Stimulated activated CD4-positive, alpha-beta T cell treated with anti-CD3 and anti-CD28 coated beads, Interleukin-1b, Interleukin-23, amount 100 ng/mL, for 48 hours (primary cell): ENCODE measurements around the gene MAP2K2.

Source experiments
- DNase-seq: peaks from one replicate; pipeline ENCODE4 v3.0.0-alpha.2; 2020

The MAP2K2 gene

DNA sequence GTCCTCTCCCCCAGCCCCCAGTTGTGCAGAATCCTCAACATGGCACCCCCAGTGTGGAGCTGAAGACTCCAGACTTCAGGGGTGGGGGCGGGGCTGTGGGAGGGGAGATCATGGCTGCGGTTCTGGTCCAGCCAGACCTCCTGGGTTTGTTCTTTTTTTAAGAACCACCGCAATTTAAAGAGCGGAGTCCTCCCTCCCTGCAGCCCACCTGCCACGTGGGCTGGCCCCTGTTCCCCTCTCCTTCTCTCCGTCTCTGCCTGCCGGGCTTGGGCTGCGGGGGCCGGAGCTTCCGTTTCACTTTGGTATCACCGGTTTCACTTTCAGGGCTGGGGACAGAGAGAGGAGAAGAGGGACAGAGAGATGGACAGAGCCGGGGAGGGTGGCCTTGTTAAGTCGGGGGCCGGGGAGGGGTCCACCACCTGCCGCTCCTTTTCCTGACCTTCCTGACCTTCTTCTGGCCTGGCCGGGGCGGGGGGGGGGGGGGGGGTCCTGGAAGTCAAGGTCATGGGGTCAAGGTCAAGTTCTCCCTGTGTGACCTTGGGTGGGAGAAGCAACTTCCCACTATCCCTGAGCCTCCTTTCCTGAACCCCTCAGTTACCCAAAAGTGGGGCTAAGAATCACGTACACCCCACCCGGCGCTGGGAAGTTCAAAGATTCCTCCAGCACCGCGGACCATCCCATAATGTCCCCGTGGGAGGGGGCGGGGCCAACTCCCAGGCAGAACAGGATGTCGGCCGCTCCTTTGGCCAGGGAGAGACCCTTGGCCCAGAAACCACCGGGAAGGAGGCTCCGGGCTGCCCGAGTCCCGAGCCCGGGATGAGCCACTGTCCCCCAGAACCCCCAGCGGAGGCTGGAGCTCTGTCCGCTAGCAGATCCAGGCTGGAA lies 45.9 kb downstream of the MAP2K2 start:
- peak; percentile 45 for DNase-seq

DNA sequence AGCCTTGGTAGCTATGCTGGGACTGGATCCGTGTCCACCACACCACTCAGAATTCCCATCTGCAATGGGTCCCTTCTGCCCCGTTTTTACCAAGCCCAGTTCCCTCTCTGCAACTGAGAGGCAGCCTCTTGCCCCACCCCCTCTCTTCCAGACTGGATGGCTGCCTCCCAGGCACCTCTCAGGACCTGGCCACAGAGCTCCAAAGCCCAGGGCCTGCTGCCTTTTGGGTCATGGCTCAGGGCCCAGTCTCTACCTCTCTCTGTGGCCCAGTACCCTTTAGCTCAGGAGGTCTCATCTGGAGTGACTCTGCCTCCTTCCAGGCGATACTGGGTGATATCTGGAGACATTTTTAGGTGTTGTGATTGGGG lies 46.9 kb downstream of the MAP2K2 start:
- DNase-seq, result no peak

DNA sequence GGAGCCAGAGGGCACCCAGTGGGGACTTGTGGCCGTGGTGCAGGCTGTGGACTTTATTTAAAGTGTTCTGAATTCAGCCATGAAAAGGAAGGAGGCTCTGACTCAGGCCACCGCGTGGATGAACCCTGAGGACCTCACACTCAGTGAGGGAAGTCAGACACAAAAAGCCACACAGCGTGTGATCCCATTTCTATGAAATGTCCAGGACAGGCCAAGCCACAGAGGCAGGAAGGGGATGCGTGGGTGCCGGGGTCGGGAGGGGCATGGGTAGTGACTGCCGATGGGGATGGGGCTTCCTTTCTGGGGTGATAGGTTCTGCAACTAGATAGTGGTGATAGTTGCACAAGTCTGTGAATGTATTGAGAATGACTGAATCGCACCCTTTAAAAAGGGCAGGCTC lies 48.5 kb downstream of the MAP2K2 start:
- no peak for DNase-seq

DNA sequence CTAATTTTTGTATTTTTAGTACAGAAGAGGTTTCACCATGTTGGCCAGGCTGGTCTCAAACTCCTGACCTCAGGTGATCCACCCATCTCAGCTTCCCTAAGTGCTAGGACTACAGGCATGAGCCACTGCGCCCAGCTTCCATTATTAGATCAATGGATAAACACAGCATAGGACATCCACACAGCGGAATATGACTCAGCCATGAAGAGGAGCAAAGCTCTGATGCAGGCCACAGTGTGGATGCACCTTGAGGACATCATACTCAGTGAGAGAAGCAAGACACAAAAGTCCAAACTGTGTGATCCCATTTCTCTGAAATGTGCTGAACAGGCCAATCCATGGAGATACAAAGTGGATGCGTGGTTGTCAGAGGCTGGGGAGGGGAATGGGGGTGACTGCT lies 52.3 kb downstream of the MAP2K2 start:
- DNase-seq, result no peak

DNA sequence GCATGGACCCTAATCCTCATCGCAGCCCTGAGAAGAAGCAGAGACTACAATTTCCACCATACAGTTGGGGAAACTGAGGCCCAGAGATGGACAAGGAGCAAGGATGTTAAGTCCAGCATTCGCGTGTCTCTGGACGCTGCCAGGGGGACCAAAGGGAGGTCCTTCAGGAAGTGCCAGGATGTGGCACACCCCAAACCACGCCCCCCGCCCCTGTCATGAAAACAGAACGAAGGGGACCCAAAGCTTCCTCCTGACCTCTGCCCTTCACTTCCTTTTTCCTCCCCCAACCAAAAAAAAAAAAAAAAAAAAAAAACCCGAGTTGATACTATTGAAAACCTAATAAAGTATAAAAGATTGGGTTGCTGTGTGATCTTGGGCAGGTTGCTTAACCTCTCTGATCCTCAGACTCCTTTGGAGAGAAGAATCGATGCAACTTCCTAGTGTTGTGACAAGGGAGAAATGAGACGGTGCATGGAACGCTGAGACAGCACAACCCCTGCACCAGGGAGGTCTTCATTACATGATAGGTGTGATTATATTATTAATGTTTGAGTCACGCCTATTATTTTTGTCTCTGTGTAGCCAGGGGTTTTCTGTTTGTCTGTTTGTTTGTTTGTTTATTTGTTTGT lies 54.5 kb downstream of the MAP2K2 start:
- DNase-seq, result peak; percentile 43

DNA sequence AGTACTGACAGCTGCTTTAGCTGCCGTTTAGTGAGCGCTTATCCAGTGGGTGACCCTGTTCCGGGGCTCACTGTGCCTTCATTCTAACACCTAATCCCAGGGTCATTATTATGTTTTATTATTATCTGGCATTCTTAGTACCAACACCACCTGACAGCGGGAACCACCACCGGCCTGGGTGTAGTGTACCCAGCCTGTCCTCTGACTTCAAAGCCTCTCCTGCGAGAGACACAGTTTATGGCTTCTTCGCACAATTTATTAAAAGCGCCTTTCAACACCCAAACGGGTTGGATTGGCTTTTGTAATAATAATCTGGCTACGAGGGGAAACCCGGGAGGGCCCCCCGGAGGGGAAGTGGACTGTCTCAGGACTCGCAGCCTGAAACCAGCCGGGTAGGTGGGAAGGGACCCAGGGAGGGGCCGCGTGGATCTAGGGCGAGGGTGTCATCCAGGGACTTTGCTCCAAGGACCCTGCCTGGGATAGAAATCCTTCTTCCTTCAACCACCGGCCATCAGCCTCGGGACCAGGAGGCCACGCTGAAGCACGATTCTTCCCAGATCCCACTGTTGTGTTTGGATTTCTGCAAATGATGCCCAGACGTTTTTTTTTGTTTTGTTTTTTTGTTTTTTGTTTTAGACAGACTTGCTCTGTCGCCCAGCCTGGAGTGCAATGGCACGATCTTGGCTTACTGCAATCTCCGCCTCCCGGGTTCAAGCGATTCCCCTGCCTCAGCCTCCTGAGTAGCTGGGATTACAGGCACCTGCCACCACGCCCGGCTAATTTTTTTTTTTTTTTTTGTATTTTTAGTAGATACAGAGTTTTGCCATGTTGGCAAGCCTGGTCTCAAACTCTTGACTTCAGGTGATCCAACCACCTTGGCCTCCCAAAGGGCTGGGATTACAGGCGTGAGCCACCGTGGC lies 55.6 kb downstream of the MAP2K2 start:
- DNase-seq, result no peak

DNA sequence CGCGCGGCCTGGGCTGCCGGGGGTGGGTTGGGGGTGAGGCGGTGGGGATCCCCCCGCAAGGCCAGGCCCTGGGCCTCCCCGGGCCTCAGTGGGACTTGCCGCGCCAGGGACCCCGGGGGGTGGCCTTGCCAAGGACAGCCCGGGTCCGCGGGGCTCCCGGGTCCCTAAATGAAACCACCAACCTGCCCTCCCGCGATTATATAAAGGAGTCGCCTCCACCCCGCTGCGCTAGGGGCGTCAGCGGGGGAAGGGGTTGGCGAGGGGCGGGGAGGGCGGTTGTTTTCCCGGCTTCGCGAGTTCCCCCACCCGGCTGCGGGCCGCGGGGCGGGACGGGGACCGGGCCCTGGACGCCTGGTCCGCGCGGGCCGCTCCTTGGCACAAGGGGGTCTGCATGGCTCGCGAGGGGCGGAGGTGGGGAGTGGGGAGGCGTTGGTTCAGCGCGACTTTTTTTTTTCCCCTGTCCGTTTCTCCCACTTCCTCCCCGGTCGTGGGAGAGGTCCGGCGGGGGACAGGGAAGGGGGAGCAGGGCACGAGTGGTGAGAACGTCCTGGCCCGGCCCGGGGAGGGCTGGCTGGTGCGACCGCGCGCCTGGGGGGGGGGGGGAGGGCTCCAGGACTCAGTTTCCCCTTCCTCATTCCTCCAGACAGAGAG lies 56.4 kb downstream of the MAP2K2 start:
- no peak for DNase-seq

DNA sequence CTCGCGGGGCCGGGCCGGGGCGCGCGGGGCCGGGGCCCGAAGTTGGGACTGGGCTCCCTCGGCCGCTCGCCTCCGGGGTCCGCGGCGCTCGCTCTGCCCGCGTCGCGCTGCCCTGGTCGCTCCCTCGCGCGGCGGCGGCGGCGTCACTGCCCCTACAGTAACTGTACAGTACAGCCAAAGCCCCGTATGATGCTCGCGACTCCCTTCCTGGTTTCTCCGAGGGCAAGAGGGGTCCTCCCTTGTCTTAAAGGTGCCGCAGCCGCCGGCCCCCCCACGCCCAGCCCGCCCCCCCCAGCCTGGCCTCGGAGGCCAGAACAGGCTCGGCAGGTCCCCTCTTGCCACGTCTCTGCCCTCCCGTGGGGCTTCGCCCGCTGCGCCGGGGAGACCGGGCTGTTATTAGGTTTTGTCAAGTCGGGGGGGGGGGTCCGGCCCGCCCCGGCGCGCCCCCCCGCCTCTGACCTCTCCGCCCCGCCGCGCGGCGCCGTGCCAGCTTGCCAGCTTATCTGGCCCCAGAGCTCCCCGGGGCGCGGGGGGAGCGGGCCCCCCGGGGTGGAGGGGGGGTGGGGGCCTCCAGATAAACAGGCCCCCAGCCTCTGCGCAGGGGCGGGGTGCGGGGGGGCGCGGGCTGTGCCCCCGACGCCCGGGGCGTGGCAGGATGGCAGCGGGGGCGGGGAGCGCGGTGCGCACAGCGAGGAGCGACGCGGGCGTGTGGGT lies 57.1 kb downstream of the MAP2K2 start, which contains the start of gene ZBTB7A:
Gene ZBTB7A (minus strand): TSS at position 218 of the 714 bp plus-strand sequence. CDS start 11,667 bp downstream, outside the sequence.
- peak; percentile 78 for DNase-seq

DNA sequence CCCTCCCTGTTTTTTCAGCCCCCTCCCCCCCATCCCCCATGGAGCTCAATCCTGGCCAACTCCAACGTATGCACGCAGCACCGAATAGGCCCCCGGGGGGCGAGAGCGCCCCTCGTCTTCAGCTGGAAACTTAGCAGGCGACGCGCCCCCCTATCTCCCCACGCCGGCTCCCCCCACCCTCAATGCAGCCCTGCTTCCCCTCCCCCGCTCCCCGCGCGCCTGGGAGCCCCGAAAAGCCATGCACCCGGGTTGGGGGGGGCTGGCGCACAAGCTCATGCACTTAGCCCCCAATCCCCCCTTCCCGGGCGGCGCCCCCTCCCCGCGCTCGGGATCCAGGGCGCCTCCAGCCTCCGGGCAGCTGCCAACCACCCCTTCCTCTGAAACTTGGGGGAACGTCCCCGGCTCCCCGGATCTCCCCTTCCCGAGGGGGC lies 57.7 kb downstream of the MAP2K2 start:
- DNase-seq, result peak; percentile 44

DNA sequence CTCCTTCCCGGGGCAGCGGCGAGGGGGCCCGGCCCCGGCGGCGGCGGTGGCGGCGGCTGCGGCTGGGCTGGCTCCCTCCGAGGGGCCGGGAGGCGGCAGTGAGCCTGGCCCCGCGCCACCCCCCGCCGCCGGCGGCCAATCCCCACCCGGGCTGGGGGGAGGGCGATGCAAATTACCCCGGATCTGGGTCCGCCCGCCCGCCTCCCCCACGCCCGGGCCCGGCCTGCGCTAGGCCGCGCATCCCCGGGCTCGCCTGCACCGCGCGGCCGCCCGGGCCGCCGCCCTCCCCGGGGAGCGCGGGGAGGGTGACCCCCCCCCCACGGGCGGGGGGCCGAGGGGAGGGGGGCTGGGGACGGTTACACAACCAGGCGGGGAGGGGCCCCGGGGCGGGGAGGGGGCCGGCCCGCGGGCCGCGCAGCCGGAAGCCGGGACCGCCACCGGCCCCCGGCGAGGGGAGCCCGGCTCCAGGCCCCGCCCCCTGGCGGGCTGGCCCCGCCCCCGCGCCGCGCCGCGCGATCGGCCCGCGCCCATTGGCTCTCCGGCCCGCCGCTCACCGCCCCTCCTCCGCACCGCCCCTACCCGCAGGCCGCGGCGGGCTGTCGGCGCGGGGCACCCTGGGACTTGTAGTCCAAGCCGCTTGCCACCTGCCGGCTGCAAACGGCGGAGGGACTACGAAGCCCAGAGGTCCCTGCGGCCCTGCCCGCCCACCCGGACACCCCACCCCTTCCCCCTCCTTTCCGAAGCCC lies 58.3 kb downstream of the MAP2K2 start:
- DNase-seq, result peak; percentile 97

DNA sequence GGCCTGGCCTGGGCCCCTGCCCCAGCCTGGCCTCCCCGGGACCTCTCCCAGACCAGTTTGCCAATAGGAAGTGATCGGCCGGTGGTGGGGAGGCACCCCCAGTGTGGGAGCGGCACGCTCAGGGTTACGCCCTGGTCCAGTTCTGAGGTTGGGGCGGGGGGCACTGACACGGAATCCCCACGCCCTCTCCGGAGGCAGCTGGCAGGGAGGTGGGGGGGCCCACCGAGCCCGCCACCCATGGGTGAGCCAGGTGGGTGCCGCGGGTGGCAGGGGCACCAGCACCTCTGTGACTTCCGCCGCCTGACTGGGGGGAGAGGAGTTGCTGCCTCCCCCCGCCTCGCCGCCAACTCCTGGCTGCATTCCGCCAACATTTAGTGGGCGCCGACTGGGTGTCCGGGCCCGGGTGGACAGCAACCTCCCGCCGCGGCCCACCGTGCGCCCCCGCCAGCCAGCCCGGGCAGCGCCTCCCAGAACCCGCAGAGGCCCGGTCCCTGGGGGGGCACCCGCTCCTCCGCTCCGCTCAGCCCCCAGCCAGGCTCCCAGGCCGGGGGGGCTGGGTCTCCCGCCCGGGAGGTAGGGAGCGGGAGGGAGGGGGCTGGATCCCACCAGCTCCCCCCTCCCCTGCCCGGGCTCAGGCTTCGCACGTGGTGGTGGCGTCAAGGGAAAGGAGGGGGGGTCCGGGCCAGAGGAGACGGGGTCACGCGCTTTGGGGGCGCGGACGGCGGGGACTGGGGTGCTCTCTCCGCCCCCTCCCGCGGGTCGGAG lies 59.2 kb downstream of the MAP2K2 start:
- DNase-seq, result no peak

DNA sequence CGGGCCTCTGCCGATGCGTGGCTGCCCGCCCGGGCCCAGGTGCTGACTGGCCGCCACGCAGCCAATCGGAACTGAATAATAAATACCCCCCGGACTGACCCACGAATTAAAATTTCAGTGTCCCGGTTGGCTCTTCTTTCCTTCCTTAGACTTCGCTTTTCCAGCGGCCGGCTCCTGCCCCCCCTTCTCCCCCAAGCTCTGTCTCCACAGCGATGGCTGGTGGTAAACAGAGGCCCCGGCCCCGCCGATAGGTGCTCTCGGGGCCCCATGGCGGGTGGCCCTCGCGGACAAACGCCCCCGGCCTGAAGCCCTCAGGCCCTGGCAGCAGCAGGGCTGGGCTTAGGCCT lies 59.8 kb downstream of the MAP2K2 start:
- no peak for DNase-seq

DNA sequence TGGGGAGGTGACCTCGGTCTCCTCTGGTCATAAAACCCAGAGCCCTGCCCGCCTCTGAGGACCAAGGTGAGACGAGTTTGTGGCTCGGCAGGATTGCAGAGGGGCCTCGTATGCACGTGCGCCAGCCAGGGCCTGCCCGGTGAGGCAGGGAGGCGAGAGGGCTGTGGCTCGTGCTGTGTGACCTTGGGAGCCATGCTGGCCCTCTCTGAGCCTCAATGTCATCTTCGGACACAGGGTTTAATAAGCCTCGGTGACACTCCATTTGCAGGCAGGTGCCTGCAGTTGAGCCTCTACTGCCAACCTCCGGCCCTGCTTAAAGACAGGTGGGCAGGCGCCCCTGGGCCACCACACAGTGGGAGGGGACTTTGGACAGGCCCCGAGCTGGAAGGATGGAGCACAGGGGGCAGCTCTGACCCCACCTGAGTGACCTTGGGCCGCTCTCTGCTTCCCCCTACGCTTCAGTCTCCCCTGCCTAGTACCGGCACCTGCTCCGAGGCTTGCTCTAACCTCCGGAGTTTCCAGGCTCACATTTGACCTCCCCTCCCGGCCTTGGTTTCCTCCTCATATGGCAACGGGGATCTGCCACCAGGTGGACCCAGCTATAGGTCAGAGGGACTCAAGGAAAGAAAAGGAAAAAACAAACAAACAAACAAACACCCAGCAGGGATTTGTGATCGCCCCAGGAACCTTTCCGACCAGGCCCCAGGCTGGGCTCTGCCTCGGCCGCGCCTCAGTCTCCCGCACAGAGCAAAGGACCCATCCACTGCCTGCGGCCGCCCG lies 60.4 kb downstream of the MAP2K2 start:
- no peak for DNase-seq

DNA sequence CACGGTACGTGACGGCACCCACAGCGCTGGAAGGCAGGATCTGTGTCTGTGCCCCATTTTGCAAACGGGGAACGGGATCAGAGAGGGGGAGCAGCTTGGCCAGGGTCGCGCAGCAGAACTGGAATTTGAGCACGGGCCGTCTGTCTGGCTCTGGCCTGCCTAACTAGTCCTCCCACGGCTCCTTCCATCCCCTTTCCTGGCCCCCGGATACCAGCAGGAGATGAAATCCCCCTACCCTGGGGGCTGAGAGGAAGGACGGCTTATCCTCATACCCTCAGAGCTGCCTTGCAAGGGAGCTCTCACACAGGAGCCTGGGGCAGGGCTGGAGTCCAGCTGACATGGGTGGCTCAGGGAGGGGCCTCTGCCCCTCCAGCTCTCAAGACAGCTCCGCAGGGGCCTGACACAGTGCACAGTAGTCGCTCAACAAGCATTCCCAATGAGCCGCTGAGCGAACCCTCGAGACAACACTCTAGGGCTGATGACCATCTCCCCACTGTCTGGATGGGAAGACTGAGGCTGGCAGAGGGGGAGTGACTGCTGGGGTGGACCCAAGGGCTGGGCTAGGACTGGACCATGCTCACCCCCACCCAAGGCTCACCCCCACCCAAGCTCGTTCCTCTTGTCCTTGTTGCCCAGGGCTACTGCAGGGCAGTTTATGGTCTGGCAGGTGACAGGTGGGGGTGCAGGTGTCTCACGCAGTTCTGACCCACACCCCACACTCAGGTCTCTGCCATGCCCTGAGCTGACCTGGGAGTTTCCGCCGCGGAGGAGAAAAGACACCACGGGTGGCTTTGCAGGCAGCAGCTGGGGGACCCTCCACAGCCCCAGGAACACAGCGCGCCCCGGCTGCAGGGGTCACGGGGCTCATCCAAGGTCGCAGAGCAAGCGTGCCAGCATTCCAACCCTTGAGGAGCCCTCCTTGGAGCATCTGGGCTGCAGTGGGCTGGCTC lies 61.2 kb downstream of the MAP2K2 start:
- DNase-seq, result no peak

DNA sequence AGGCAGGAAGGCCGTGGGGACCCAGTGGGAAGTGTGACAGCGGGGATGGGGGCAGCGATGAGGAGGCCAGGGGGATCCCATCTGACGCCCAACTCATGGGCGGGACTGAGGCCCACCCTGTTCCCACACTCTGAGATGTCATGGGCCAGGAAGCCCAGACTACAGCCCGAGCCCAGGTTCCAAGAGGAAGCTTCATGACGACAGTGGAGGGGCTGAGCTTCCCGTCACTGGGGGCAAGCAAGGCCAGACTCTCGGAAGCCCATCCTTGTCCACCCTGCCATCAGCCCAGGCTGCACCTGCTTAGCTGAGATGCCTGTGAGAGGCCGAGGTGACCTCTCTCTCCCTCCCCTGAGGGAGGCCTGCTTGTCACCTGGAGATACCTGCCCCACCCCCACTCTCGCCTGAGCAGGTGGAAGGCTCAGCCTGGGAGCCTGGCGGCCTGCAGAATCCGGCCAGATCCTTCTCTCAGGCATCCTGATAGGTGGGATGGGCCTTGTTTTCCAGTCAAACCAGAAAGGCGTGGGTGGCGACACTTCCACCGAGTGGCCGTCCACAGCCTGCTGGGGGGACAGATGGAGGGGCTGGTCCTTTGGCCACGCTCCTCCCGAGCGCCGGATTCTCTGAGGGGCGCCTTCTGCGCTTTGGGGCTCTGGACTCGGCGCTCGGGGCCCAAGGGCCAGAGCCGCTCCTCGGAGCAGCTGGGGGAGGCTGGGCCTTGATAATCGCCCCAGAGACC lies 62.1 kb downstream of the MAP2K2 start:
- no peak for DNase-seq

DNA sequence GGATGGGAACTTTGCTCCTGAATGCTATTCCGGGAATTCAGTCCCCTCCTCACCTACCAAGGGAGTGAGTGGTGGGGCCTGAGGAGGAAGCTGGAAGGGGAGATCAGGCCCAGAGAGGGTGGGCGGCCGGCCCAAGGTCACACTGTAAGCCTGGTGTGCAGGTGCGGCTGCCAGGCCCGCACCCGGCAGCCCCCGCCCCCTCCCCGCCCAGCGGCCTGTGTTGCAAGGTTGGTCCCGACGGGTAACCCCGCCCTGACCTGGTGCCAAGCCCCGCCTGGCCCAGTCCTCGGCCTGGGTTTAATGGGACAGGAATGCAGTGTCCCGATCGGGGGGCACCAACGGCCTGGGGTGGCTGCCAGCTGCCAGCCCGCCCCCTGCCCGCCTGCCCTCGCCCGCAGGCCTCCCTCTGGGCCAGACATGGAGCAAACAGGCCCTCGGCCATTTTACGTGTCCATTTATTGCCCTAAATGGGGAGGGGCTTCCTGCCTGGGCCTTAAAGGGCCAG lies 62.7 kb downstream of the MAP2K2 start:
- no peak for DNase-seq

DNA sequence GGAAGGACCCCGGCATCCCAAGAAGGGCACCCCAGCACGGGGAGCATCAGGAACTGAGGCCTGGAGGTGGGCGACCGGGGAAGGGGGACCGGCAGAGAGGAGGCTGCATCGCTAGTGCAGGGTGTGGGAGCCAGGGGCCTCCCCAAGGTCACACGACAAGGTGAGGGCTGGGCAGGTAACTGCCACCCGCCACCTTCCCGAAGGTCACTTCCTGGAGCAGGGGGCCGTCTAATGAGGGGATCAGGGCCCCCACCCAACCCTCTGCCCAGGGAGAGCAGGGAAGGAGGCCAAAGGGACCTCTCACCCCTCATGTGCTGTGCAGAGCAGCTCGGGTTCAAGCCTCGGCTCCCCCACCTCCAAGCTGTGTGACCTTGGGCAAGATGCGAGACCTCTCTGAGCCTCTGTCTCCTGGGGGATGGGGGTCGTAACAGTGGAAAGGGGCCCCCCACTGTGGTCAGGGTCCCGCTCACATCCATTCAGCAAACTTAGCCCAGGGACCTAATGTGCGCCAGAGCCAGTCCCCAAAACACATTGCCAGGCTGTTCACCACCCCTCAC lies 63.2 kb downstream of the MAP2K2 start:
- DNase-seq, result no peak
